DND-41 (cell line): ENCODE data around the gene FABP6.

Experiments
- EZH2 ChIP-seq: IDR thresholded peaks from 3 replicates; pipeline ENCODE4 v1.6.1; 2012; ENCODE audit warnings: borderline replicate concordance, low read depth, mild to moderate bottlenecking, moderate library complexity, low read length, inconsistent platforms; ENCODE audit not compliant: severe bottlenecking
- TF ChIP-seq, protein P1 (sequence below): IDR thresholded peaks from 2 replicates; pipeline ENCODE4 v1.5.1; 2012; ENCODE audit warnings: borderline replicate concordance, low read length, moderate library complexity, mild to moderate bottlenecking; ENCODE audit not compliant: poor library complexity, severe bottlenecking; ENCODE audit errors: extremely low read depth

DNA sequence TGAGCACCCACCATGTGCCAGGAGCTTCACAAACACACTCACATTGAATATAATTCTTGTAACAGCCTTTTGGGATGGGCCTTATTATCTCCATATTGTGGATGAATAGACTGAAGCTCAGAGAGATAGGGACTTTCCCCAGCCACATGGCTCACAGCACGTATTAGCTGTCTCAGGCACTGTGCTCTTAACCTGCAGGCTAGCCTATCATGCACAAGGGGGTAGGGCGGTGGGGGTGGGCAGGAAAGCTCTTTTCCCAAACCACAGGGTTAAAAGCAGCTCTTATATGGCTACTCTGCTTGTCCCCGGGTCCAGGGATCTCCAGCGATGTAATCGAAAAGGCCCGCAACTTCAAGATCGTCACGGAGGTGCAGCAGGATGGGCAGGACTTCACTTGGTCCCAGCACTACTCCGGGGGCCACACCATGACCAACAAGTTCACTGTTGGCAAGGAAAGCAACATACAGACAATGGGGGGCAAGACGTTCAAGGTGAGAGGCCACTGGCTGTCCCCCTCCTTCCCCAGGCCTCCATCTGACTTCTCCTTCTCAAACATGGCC, 2.6 kb downstream of the FABP6 start:
- TF ChIP-seq, protein P1, sequence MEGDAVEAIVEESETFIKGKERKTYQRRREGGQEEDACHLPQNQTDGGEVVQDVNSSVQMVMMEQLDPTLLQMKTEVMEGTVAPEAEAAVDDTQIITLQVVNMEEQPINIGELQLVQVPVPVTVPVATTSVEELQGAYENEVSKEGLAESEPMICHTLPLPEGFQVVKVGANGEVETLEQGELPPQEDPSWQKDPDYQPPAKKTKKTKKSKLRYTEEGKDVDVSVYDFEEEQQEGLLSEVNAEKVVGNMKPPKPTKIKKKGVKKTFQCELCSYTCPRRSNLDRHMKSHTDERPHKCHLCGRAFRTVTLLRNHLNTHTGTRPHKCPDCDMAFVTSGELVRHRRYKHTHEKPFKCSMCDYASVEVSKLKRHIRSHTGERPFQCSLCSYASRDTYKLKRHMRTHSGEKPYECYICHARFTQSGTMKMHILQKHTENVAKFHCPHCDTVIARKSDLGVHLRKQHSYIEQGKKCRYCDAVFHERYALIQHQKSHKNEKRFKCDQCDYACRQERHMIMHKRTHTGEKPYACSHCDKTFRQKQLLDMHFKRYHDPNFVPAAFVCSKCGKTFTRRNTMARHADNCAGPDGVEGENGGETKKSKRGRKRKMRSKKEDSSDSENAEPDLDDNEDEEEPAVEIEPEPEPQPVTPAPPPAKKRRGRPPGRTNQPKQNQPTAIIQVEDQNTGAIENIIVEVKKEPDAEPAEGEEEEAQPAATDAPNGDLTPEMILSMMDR, result no peak
- TF ChIP-seq EZH2, result no peak
